SK-N-SH treated with all-trans-retinoic acid at 6 μM for 48 hours (cell line): Measurements from ENCODE around the gene CCDC148.

Source experiments
- ARNTL ChIP-seq: fragments of 450-650 bp; formaldehyde crosslinking; IDR thresholded peaks from 2 replicates; pipeline ENCODE4 v1.5.0; 2020; ENCODE audit warnings: low read depth, mild to moderate bottlenecking, moderate library complexity, borderline replicate concordance
- CREB5 ChIP-seq: fragments of 250-450 bp; sonication (Bioruptor Pico); IDR thresholded peaks from 2 replicates; pipeline ENCODE4 v1.5.1; 2020; ENCODE audit warnings: low read depth, mild to moderate bottlenecking, moderate library complexity
- ISL1 ChIP-seq: fragments of 250-450 bp; sonication (Bioruptor Pico); IDR thresholded peaks from 2 replicates; pipeline ENCODE4 v2.1.2; 2022; ENCODE audit warnings: mild to moderate bottlenecking, moderate library complexity
- OSR1 ChIP-seq: fragments of 250-450 bp; sonication (Bioruptor Pico); IDR thresholded peaks from 2 replicates; pipeline ENCODE4 v1.8.0; 2022; ENCODE audit warnings: moderate library complexity, mild to moderate bottlenecking, inconsistent platforms
- PPARA ChIP-seq: fragments of 250-450 bp; sonication (Bioruptor Pico); IDR thresholded peaks from 2 replicates; pipeline ENCODE4 v1.5.0; 2020; ENCODE audit warnings: mild to moderate bottlenecking, borderline replicate concordance
- RARB ChIP-seq: fragments of 250-450 bp; sonication (Bioruptor Pico); IDR thresholded peaks from 2 replicates; pipeline ENCODE4 v1.8.0; 2021; ENCODE audit warnings: mild to moderate bottlenecking, moderate library complexity
- TCF4 ChIP-seq: fragments of 250-450 bp; sonication (Bioruptor Pico); IDR thresholded peaks from 2 replicates; pipeline ENCODE4 v1.8.0; 2021; ENCODE audit warnings: mild to moderate bottlenecking, moderate library complexity, borderline replicate concordance
- TOX ChIP-seq: fragments of 250-450 bp; sonication (Bioruptor Pico); IDR thresholded peaks from 2 replicates; pipeline ENCODE4 v1.8.0; 2021; ENCODE audit warnings: mild to moderate bottlenecking, moderate library complexity, borderline replicate concordance
- TSHZ2 ChIP-seq: fragments of 250-450 bp; sonication (Bioruptor Pico); IDR thresholded peaks from 2 replicates; pipeline ENCODE4 v1.5.0; 2020; ENCODE audit warnings: mild to moderate bottlenecking, moderate library complexity
- ZFP3 ChIP-seq: fragments of 250-450 bp; sonication (Bioruptor Pico); IDR thresholded peaks from 2 replicates; pipeline ENCODE4 v1.5.0; 2020; ENCODE audit warnings: mild to moderate bottlenecking, moderate library complexity
- ZFP30 ChIP-seq: fragments of 450-650 bp; formaldehyde crosslinking; IDR thresholded peaks from 2 replicates; pipeline ENCODE4 v1.5.0; 2022; ENCODE audit warnings: mild to moderate bottlenecking, moderate library complexity
- ZNF565 ChIP-seq: fragments of 450-650 bp; formaldehyde crosslinking; conservative IDR thresholded peaks from 2 replicates; pipeline ENCODE4 v1.5.0; 2020; ENCODE audit warnings: low read depth, mild to moderate bottlenecking, moderate library complexity
- ZNF70 ChIP-seq: fragments of 450-650 bp; formaldehyde crosslinking; IDR thresholded peaks from 2 replicates; pipeline ENCODE4 v1.5.0; 2020; ENCODE audit warnings: mild to moderate bottlenecking, moderate library complexity
- TF ChIP-seq, protein P1 (sequence below): fragments of 250-450 bp; sonication (Bioruptor Pico); IDR thresholded peaks from 2 replicates; pipeline ENCODE4 v1.8.0; 2020; ENCODE audit warnings: mild to moderate bottlenecking, moderate library complexity, borderline replicate concordance

GRCh38 chr2:158214431-158214830, 242.1 kb downstream of the CCDC148 start:
- no peak for TF ChIP-seq ZNF70
- TF ChIP-seq ARNTL (CRISPR knock-in tag), result no peak
- no peak for TF ChIP-seq PPARA
- TF ChIP-seq CREB5, result no peak
- TF ChIP-seq, protein P1, sequence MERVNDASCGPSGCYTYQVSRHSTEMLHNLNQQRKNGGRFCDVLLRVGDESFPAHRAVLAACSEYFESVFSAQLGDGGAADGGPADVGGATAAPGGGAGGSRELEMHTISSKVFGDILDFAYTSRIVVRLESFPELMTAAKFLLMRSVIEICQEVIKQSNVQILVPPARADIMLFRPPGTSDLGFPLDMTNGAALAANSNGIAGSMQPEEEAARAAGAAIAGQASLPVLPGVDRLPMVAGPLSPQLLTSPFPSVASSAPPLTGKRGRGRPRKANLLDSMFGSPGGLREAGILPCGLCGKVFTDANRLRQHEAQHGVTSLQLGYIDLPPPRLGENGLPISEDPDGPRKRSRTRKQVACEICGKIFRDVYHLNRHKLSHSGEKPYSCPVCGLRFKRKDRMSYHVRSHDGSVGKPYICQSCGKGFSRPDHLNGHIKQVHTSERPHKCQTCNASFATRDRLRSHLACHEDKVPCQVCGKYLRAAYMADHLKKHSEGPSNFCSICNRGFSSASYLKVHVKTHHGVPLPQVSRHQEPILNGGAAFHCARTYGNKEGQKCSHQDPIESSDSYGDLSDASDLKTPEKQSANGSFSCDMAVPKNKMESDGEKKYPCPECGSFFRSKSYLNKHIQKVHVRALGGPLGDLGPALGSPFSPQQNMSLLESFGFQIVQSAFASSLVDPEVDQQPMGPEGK (CRISPR knock-in tag), result no peak
- TF ChIP-seq OSR1, result no peak
- no peak for TF ChIP-seq ZNF565 (CRISPR knock-in tag)
- no peak for TF ChIP-seq ZFP3 (CRISPR knock-in tag)
- no peak for TF ChIP-seq ISL1 (CRISPR knock-in tag)
- no peak for TF ChIP-seq TCF4 (CRISPR knock-in tag)
- no peak for TF ChIP-seq RARB
- TF ChIP-seq ZFP30, result no peak
- TF ChIP-seq TSHZ2 (CRISPR knock-in tag), result no peak
- TF ChIP-seq TOX, result no peak
